Inferior parietal cortex (tissue), 1 donor: Measurements from ENCODE around the gene WHAMM.
"Not testable (repeated sequence)": the region's sequence is repeated elsewhere in the genome, so short reads cannot be mapped to it uniquely, and the experiment has no call there.

Experiments used
- DNase-seq: peaks from one replicate; pipeline ENCODE4 v3.0.0-alpha.2; 2016; ENCODE audit errors: extremely low spot score

Gene WHAMM, protein sequence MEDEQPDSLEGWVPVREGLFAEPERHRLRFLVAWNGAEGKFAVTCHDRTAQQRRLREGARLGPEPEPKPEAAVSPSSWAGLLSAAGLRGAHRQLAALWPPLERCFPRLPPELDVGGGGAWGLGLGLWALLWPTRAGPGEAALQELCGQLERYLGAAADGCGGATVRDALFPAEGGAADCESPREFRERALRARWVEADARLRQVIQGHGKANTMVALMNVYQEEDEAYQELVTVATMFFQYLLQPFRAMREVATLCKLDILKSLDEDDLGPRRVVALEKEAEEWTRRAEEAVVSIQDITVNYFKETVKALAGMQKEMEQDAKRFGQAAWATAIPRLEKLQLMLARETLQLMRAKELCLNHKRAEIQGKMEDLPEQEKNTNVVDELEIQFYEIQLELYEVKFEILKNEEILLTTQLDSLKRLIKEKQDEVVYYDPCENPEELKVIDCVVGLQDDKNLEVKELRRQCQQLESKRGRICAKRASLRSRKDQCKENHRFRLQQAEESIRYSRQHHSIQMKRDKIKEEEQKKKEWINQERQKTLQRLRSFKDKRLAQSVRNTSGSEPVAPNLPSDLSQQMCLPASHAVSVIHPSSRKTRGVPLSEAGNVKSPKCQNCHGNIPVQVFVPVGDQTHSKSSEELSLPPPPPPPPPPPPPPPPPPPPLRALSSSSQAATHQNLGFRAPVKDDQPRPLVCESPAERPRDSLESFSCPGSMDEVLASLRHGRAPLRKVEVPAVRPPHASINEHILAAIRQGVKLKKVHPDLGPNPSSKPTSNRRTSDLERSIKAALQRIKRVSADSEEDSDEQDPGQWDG

DNA sequence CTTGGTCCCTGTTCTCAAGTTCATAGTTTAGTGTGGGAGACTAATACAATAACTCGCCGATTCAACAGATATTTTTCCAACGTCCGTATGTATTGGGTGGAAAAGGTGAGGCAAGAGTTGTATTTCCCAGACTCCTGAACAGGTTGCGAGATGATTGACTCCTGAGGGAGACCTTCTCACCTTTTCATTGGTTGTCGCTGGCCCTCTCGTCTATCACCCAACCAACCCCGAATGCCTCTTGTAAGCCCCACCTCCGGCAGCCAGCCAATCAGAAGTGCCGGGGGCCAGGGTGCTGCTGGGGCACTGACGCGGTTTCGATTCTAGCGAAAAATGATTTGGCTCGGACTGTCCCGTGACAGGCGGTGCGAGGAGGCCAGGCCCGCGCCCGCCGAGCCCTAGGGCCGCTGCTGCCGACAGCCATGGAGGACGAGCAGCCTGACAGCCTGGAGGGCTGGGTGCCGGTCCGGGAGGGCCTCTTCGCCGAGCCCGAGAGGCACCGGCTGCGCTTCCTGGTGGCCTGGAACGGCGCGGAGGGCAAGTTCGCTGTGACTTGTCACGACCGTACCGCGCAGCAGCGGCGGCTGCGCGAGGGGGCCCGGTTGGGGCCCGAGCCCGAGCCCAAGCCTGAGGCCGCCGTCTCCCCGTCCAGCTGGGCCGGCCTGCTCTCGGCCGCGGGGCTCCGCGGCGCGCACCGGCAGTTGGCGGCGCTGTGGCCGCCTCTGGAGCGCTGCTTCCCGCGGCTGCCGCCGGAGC is at the start of gene WHAMM:
Gene WHAMM, plus strand, starts transcription at position 321 of the 753 bp plus-strand sequence. Its CDS starts 99 bp downstream, at position 420.
- DNase-seq = peak; percentile 99

DNA sequence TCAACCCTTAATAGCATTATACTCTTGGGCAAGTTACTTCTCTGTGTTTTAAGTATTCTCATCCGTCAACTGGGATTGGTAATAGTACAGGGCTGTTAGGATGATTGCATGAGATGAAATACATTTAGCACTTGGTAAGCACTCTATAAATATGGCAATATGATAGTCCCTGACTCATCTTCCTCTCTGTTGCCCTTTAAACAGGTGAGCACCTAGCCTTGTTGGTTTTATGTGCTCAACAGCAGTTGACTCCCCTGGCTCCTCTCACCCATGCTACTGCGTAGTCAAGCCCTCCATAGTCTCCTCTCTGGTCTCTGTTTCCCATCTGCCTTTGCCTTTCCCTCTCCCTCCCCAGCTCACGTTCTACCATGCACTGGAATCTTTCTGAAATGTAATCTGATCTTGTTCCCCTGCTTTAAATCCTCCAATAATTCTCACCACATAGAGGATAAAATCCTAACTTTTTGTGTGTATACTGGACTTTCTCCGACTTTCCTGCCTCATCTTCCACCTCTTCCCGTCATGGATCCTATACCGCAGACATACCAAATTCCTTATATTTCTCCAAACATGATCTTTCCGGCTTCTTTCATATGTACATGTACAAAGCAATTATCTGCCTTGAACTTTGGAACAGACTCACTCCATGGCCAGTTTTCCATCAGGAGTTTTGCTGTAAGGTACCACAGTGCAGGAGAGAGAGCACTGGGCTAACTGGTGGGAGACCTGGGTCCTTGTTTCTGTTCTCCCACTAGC is 45.9 kb upstream of the WHAMM start:
- DNase-seq = no peak

DNA sequence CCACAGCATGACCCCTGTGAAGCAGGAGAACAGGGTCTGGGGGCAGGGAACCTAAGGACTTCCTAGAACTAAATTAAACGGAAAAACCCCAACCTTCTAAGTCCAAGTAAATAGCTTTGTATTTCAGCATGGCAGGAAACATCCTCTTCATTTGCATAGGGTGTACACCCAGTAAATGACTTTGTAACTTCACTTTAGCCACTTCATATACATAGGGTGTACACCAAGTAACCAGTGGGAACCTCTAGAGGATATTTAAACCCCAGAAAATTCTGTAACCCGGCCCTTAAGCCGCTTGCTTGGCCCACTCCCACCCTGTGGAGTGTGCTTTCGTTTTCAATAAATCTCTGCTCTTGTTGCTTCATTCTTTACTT is 45.3 kb upstream of the WHAMM start:
- DNase-seq = no peak

DNA sequence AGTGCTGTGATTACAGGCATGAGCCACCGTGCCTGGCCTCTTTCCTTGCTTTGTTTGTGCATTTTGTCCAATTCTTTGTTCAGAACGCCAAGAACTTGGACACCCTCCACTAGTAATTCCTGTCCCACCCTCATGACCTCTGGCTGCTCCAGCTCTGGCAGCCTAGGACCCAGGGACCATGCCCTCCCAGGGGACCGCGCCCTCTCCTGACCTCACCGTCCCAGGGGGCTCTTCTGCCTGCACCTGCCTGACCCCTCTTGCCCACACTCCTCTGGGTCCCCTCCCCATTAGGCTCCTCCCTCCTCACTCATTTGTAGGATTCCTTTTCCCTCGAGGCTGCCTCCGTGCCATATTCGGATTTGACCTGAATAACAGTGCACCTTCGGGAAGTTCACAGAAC is 44.7 kb upstream of the WHAMM start:
- no peak for DNase-seq

DNA sequence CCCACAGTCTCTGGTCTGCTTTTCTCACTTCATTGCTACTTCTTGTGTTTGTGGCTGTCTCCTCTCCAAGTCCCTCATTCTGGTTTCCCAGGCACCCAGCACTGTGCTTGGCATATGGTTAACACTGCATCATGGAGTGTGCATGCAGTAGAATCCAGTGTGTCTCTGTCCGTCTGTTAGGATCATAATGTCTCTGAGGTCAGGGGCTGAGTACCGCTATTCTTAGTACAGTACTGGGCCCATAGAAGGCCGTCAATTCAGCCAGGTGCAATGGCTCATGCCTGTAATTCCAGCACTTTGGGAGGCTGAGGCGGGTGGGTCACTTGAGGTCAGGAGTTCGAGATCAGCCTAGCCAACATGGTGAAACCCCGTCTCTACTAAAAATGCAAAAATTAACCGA is 43.2 kb upstream of the WHAMM start:
- DNase-seq = not testable (repeated sequence)

DNA sequence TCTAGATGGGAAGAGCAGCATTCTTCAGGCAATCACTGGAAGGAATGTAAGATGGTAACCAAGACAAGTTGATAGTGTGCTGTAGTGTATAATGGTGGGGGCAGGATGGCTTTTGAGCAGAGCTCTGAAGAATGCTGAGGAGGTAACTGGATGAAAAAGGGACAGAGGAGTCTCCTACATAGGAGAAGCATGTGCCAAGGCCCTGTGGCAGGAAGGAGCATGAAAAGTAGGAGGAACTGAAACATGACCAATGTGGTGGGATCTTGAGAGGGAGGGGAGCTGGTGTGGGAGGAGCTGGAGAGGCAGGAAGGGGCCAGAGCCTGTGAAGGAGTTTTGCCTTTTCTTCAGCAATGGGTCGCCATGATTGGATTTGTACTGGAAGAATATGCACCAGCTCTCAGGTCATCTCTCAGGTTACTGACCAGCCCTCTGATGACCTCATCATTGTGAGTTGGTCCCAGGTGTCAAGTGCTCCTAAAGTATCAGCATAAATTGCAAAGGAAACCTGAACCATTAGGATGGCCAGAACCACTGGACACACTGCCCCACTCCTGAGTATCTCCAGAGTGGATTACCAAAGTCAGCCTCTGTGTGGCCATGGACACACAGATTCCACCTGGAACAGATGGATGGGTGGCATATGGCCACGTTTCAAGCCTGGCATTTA is 42.1 kb upstream of the WHAMM start:
- no peak for DNase-seq

DNA sequence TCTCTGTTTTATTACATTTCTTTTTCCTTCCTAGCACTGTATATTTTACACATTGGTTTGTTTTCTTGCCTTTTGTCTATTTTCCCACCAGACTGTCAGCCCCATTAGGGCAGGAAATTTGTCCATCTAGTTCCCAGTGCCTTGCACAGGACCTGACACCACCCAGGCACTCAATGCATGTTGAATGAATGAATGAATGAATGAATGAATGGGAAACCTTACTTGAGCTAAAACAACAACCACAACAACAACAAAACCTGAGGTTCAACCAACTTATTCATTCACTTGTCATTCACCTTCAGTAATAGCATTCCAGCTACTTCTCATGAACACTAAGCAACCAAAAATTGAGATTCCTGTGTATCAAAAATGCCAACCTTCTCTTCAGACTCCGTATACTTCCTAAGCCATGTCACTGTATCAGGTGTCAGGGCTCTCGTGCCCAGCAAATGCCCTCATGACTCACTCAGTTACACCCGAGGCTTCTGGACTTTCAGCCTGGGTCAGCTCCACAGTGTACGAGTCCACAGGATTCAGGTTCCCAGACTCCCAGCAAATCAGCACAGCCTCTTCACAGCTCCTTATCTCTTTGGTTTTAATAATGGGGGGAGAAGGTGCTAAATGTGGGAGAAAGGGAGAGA is 40.9 kb upstream of the WHAMM start:
- no peak for DNase-seq

DNA sequence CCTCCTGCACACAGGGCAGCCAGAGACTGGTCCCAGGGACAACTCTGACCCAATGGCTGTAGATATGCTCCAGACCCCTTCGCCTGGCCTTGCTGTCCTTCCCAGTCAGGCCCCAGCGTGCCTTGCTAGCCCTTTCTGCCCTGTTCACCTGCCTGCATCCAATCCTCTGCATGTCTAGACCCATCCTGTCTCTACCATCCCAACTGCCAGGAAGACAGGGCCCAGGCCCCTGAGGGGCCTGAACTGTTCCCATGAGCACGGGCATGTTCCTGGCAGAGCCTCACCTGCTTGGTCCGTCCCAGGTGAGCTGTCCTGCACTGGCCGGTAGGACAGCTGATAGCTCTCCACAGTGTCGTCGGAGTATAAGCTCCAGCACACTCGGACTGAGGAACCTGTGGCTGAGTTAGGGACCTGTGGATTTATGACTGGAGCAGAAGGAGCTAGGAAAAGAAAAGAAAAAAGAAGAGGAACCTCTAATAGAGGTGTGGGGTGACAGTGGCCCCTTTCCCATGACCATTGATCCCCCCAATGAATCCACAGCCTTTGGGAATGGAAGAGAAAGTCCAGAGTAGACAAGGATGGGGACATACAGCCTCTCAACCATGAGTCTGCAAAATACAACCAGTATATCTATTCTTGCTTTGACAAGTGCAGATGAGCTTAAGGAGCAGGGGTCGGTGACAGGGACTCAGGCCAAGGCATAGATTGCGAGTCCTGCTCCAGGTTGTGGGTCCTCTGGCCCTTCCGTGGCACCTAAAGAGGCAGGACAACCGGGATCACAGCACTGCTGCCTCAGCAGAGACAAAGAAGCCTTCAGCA is 37.4 kb upstream of the WHAMM start:
- no peak for DNase-seq

DNA sequence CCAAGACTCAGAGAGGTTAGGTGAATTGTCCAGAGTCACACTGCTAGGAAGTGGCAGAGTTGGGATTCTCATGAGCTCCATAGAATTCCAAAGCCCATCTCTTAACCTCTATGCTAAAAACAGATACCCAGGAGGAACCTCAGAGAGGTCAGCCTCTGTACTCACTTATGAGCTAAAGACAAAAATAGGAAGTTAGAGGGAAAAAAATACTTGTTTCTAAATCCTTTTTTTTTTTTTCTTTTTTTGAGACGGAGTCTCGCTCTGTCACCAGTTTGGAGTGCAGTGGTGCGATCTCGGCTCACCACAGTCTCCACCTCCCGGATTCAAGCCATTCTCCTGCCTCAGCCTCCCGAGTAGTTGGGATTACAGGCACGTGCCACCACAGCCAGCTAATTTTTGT is 34.9 kb upstream of the WHAMM start:
- no peak for DNase-seq

DNA sequence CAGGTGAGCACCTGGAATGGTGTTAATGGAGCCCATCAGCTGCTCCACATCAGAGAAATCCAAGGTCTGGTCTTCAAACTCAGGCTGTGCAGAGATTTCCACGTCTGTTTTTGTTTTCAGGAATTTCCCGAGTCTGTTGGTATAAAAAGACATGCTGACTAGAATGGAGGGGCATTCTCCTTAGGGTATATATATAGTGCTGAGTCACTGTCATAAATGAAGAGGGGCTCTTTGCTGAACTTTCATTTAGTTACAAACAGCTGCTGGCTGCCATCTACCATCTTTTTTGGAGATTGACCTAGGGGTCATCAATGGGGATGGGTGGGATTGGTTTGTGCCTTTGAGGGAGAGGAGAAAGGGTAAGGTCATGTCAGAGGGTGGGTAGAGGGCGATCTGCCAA is 30.7 kb upstream of the WHAMM start:
- DNase-seq = no peak

DNA sequence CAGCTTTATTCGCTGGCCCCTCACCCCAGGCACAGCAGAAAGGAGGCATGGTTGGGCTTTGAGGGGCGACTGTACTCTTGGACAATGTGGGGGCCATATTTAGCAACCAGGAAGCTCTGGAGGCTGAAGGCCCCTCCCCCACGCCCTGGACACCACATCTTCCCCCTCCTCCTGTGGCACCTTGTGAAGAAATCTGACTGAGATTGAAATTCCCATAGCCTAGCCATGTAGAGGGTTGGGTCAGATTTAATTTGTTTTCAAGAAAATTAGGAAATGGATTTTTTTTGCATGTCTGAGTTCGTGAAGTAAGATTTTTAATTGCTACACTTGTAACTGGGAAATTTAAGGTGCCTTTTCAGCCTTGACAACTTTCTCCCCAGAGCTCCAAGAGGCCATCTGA is 28.1 kb upstream of the WHAMM start:
- no peak for DNase-seq

DNA sequence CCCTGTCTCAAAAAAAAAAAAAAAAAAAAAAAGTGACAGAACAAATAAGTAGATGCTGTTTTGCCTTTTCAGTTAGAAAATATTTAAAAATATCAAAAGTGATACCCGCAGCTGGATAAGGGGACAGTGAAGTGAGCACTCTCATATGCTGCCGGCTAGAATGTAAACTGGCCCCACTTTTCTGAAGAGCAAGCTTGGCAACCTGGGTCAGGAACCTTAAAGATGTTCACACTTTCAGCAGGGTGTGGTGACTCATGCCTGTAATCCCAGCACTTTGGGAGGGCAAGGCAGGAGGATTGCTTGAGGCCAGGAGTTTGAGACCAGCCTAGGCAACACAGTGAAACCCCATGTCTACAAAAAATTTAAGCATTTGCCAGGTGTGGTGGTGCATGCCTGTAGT is 20.9 kb upstream of the WHAMM start:
- no peak for DNase-seq

DNA sequence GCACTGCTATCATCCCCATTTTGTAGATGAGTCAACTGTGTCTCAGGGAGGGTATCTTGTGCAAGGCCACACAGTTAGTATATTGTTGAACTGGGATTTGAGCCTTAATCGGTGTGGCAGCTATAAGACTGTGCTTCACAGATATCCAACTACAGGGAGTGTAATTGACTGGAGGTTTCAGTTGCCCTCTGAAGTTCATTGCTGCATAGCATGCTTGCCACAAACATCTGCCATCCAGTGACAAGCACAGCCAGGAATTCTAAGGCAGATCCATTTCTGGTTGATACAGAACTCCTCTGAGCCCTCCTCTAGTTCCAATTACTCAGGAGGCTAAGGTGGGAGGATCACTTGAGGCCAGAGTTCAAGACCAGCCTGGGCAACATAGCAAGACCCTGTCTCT is 19.9 kb upstream of the WHAMM start:
- DNase-seq = no peak

DNA sequence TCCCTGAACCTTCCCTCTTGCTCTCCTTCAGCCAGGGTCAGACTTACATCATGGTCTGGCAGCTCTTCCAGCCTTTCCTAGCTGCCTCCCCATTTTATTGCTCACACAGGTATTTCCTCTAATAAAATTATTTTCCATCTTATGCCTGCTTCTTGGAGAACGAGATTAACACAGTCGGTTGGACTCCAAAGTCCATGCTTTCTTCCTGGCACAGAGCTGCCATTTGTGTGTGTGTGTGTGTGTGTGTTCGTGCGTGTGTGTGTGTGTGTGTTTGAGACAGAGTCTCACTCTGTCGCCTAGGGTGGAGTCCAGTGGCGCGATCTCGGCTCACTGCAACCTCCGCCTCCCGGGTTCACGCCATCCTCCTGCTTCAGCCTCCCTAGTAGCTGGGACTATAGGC is 19.1 kb upstream of the WHAMM start:
- no peak for DNase-seq

DNA sequence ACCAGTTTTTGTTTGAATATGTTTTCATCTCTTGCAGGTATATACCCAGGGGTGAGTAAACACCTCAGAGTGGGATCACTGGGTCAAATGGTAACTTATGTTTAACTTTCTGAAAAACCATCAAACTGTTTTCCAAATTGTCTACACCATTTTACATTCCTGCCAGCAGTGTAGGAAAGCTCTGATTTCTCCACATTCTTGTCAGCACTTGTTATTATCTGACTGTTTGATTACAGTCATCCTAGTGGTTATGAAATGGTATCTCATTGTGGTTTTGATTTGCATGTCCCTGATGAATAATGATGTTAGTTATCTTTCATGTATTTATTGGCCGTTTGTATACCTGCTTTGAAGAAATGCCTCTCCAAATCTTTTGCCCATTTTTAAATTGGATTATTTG is 17.4 kb upstream of the WHAMM start:
- DNase-seq = no peak

DNA sequence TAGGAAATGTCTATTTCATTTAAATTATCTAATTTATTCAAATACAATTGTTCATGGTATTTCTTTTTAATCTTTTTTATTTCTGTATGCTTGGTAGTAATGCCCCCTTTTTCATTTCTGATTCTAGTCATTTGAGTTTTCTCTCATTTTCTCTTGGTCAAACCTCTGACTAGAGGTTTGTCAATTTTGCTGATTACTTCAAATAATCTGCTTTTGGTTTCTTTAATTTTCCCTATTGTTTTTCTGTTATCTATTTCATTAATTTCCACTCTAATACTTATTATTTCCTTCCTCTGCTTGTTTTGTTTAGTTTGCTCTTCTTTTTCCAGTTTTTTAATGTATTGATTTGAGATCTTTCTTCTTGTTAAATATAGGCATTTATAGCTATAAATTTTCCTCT is 15.7 kb upstream of the WHAMM start:
- no peak for DNase-seq

DNA sequence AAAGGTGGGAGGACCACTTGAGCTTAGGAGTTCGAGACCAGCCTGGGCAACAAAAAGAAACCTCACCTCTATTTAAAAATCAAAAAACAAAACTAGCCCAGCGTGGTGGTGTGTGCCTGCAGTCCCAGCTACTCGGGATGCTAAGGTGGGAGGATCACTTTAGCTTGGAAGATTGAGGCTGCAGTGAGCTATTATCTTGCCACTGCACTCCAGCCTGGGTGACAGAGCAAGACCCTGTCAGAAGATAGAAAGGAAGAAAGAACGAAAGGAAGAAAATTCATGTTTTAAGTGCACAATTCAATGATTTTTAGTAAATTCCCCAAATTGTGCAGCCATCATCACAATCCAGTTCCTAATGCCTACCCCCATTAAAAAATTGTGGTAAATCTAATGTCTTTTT is 11.3 kb upstream of the WHAMM start:
- DNase-seq = no peak

DNA sequence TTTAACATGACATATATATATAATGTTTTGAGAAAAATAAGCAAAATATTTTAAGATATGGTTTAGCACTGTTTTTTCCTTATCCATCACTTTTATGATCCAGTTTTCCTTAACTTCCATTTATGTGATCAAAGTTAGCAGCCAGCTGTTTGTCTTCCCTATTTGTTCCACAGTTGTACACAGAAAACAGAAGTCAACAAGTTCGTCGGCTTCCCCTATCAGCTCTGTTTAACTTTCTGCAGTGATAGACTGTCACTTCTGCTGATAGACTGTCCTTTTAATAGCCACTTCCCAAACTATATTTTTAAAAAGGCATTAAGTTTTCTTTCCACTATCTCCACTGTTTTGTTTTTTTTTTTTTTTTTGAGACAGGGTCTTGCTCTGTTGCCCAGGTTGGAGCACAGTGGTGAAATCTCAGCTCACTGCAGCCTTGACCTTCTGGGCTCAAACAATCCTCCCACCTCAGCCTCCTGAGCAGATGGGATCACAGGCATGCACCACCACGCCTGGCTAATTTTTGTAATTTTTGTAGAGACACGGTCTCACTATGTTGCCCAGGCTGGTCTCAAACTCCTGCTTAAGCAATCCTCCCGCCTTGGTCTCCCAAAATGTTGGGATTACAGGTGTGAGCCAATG is 10.8 kb upstream of the WHAMM start:
- no peak for DNase-seq

DNA sequence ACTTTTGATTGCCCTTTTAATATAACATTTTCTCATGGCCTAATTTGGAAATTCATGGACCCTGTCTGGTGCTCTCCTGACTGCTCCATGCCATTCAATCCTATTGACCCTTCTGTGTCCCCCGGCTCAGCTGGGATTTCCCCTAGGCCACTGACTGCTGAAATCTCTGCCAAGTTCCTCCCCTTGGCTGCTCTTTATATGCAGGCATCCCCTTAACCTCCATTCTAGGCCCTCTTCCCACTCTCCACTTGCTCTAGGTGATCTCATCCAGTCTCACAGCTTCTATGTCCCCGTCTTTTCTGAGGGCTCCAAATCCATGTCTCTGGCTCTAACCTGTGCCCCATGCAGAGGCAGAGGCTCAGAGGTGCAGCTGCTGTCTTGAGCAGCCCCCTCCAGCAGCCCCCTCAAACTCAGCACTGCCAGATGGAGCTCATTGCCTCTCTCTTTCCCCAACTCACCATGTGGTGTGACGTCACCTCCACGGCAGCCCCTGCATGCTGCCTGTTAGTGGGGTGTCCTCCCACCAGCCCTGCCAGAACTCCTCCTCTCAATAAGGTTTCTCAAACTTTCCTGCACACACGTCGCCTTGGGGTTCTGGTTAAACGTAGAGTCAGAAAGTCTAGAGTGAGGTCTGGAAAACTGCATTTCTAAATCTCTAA is 10.1 kb upstream of the WHAMM start:
- no peak for DNase-seq
